ENCODE data around the gene DPEP1.
"Not testable (repeated sequence)": the region's sequence is repeated elsewhere in the genome, so short reads cannot be mapped to it uniquely, and the experiment has no call there.

The DPEP1 gene

DNA sequence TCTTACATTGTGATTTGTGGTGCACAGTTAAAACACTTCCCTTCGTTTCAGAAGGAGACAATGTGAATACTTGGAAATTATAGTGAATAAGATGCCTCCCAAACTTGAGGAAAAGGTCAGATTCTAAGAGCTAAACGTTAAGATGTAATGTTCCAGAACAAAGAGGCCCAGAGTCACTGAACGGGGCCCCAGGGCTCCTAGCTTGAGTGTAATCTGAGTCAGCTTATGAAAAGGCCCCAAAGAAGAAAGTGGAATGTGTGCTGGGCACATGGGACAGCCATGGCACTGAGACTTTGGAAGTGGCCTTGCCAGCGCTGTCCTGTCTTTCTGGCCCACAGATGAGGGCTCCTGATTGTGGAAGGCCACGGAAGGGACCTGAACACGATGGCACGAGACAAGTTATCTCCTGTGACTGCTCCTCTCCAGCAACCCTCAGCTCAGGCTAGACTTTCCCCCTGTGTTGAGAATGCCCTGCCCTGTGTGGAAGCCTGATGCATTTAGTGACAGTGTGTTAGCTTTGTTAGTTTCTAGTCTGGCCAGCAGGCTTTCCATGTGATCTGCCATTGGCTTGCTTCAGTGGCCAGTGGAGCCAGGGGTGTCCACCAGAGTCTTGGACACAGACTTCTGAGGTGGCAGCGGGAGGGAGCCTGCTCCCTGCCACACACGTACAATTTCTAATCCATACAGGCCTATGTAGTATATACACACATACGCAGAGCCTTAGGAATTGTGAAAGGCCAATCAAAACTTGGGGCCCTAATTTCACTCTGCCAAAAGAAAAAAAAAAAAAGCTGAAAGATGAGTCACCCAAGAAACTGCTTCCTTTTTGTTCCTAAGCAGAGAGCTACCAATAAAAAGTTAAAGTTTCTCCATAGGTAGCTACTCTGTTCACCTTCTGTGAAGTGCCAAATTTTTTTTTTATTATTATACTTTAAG, 57.3 kb downstream of the DPEP1 start:
- H3K4me3 ChIP-seq (ENCODE audit: low read depth, low read length) = no peak overlapping the region
- H3K27me3 ChIP-seq (ENCODE audit: insufficient read depth, low read length) = no peaks in the 10 kb centered on the region
- no peaks in the 10 kb centered on the region for H3K79me2 ChIP-seq (ENCODE audit: control insufficient read depth, insufficient read depth, low read length, unreplicated experiment)
- H2AFZ ChIP-seq (ENCODE audit: low read length, unreplicated experiment) = no peak overlapping the region
- no peak overlapping the region for H3K27ac ChIP-seq (ENCODE audit: low read depth, low read length)
- peaks cover 12% of the 10 kb centered on the region for H3K4me1 ChIP-seq (ENCODE audit: control insufficient read depth, insufficient read depth, low read length, unreplicated experiment)
- 0 out of 2 replicates have a peak, but pooled peaks cover 3% of the 10 kb centered on the region for H3K36me3 ChIP-seq (ENCODE audit: insufficient read depth, low read length)

DNA sequence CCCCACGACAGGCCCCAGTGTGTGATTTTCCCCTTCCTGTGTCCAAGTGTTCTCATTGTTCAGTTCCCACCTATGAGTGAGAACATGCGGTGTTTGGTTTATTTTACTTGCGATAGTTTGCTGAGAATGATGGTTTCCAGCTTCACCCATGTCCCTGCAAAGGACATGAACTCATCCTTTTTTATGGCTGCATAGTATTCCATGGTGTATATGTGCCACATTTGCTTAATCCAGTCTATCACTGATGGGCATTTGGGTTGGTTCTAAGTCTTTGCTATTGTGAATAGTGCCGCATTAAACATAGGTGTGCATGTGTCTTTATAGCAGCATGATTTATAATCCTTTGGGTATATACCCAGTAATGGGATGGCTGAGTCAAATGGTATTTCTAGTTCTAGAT, 58.1 kb downstream of the DPEP1 start:
- H3K79me2 ChIP-seq (ENCODE audit: control insufficient read depth, insufficient read depth, low read length, unreplicated experiment); H3K27ac ChIP-seq (ENCODE audit: low read depth, low read length); H2AFZ ChIP-seq (ENCODE audit: low read length, unreplicated experiment); H3K4me3 ChIP-seq (ENCODE audit: low read depth, low read length); H3K36me3 ChIP-seq (ENCODE audit: insufficient read depth, low read length); H3K27me3 ChIP-seq (ENCODE audit: insufficient read depth, low read length): not testable (repeated sequence)
- peaks cover 12% of the 10 kb centered on the region for H3K4me1 ChIP-seq (ENCODE audit: control insufficient read depth, insufficient read depth, low read length, unreplicated experiment)

DNA sequence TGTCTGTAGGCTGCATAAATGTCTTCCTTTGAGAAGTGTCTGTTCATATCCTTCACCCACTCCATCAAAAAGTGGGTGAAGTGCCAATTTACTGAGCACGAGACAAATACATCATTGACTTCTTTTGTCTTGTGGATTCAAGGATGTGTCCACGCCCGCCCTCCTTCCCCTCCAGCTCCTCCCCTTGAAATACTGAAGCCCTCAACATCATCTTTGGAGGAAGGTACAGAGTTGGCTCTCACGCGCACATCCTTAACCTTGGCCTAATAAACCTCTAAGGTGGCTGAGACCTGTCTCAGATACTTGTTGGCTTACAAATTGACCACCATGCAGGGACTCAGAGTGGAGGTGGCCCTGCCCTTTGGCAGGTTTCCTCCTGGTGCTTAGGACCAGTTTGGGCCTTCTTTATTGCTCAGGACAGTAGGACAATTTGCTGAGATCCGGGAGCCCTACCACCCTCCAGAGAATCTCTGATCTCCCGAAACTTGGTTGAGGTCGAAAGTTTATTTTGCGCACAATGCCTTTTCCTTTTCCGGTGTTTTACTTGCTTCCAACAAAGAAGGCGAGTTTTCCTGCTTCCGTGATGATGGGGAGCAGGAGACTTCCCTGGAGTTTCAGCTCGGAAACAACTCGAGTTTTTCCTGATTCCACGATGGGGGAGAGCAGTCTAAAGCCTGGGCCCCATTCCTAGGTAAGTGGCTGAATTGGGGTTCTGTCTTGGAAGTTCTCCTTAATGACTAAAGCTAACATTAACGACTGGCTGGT, 58.9 kb downstream of the DPEP1 start:
- H3K27me3 ChIP-seq (ENCODE audit: insufficient read depth, low read length) = no peaks in the 10 kb centered on the region
- H3K36me3 ChIP-seq (ENCODE audit: insufficient read depth, low read length) = peaks cover 8% of the 10 kb centered on the region
- no peaks in the 10 kb centered on the region for H3K79me2 ChIP-seq (ENCODE audit: control insufficient read depth, insufficient read depth, low read length, unreplicated experiment)
- H3K27ac ChIP-seq (ENCODE audit: low read depth, low read length) = no peak overlapping the region
- H3K4me1 ChIP-seq (ENCODE audit: control insufficient read depth, insufficient read depth, low read length, unreplicated experiment) = peaks cover 12% of the 10 kb centered on the region
- H2AFZ ChIP-seq (ENCODE audit: low read length, unreplicated experiment) = no peak overlapping the region
- no peak overlapping the region for H3K4me3 ChIP-seq (ENCODE audit: low read depth, low read length)

DNA sequence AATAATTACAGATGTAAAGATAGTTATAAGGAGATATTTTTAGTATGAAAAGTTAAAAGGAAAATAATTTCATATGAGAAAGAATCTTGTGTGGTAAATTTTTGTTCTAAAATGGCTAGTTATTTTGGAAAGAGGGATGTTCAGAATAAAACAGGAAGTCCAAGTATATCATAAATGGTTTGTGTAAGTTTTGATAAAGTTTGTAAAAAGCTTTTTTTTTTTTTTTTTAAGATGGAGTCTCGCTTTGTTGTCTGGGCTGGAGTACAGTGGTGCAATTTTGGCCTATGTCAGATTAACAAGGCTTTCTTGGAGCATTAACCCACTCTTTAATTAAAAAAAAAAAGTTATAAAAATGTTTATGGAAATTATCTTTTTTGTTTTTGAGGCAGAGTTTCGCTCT, 64.8 kb downstream of the DPEP1 start:
- Histone ChIP-seq H2AFZ (ENCODE audit: low read length, unreplicated experiment) (no peak overlapping the region), H3K4me3 (ENCODE audit: low read depth, low read length) (no peak overlapping the region), H3K36me3 (ENCODE audit: insufficient read depth, low read length) (peaks cover 17% of the 10 kb centered on the region), H3K79me2 (ENCODE audit: control insufficient read depth, insufficient read depth, low read length, unreplicated experiment) (no peaks in the 10 kb centered on the region), H3K4me1 (ENCODE audit: control insufficient read depth, insufficient read depth, low read length, unreplicated experiment) (no peaks in the 10 kb centered on the region), H3K27me3 (ENCODE audit: insufficient read depth, low read length) (no peaks in the 10 kb centered on the region), H3K27ac (ENCODE audit: low read depth, low read length) (no peak overlapping the region)

DNA sequence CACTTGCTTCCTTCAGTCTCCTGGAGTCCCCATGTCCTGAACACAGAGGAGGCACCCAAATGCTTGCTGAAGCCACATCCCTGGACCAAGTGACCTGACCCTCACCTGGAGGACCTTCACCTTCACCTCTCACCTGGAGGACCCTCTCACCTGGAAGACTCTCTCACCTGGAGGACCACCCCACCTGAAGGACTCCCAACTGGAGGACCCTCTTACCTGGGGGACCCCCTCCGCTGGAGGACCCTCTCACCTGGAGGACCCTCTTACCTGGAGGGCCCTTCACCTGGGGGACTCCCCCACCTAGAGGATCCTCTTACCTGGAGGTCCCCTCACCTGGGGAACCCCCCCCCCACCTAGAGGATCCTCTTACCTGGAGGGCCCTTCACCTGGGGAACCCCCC, 72.5 kb downstream of the DPEP1 start:
- Histone ChIP-seq H2AFZ (ENCODE audit: low read length, unreplicated experiment) (no peak overlapping the region), H3K27ac (ENCODE audit: low read depth, low read length) (no peak overlapping the region), H3K4me1 (ENCODE audit: control insufficient read depth, insufficient read depth, low read length, unreplicated experiment) (no peaks in the 10 kb centered on the region), H3K27me3 (ENCODE audit: insufficient read depth, low read length) (no peaks in the 10 kb centered on the region), H3K4me3 (ENCODE audit: low read depth, low read length) (no peak overlapping the region), H3K79me2 (ENCODE audit: control insufficient read depth, insufficient read depth, low read length, unreplicated experiment) (peaks cover 23% of the 10 kb centered on the region), H3K36me3 (ENCODE audit: insufficient read depth, low read length) (peaks cover 14% of the 10 kb centered on the region; the same call in 1 of the 2 replicates)

DNA sequence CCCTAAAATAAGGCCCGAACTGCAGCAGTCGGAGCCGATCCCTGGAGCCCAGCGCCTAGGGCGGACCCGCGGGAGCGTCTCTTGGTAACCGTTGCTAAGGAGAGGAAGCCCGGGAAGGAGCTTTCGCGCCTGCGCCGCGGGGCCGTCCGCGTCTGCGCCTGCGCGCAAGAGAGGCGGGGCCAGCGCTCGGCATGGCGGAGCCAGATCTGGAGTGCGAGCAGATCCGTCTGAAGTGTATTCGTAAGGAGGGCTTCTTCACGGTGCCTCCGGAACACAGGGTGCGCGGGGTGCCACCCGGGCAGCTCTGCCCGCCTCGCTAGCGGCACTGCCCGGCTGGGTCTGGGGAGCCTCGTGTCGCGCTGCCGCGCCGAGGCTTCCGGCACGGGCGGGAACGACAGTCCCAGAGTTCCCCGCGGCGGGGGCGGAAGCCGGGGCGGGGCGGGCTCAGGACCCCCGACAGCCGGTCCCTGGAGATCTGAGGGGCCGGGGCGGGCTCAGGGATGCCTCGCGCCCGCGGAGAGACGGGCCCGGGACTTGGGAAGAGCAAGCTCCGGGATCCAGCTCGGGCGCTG, 73.2 kb downstream of the DPEP1 start, which contains the start of gene CDK10:
Gene CDK10 (plus strand): TSS at position 170 of the 572 bp plus-strand sequence. CDS start 22 bp downstream, at position 192.
- peak within 1 kb of the TSS; percentile 59 for H2AFZ ChIP-seq (ENCODE audit: low read length, unreplicated experiment)

DNA sequence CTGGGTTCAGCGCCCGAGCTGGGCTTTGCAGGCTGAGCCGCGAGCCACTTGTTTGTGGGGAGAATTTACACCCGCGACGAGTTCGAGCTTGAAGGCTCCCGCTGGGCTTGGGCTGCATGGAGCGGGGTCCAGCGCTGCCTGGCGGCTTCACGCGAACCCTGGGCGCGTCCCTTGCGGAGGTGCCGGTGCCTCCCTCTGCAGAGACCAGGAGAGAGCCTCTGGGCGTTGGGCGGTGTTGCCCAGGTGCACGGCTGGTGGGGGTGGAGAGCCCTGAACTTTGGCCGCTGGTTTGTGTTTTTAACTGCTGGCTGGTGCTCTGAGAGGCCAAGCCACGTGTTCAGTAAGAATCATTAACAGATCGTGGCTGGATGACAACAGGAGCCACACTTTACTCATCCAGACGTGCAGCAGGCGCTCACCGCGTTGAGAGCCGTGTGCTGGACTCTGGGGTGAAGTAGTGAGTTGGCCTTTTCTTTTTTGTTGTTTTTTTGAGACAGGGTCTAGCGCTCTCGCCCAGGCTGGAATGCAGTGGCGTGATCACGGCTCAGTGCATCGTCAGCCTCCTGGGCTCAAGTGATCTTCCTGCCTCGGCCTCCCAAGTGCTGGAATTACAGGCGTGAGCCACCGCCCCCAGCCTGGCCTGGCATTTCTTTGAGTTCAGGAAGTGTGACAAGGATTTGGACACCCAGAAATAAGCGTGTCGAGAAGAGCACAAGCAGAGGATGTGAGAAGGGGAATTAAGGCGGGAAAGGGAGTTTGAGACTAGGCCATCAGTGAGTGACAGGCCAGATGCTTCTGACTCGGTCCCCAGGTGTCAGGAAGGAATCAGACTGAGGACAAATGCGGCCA, 73.9 kb downstream of the DPEP1 start:
- peak overlapping the region; percentile 59 for H2AFZ ChIP-seq (ENCODE audit: low read length, unreplicated experiment)
- peak overlapping the region; percentile 94 for H3K4me3 ChIP-seq (ENCODE audit: low read depth, low read length)
- no peaks in the 10 kb centered on the region for H3K4me1 ChIP-seq (ENCODE audit: control insufficient read depth, insufficient read depth, low read length, unreplicated experiment)
- H3K27ac ChIP-seq (ENCODE audit: low read depth, low read length) = peak overlapping the region; percentile 87
- peaks cover 23% of the 10 kb centered on the region for H3K79me2 ChIP-seq (ENCODE audit: control insufficient read depth, insufficient read depth, low read length, unreplicated experiment)
- peaks cover 16% of the 10 kb centered on the region; the same call in 1 of the 2 replicates for H3K36me3 ChIP-seq (ENCODE audit: insufficient read depth, low read length)
- no peaks in the 10 kb centered on the region for H3K27me3 ChIP-seq (ENCODE audit: insufficient read depth, low read length)

More for the DNA sequence above, 73.2 kb downstream of the DPEP1 start, which contains the start of gene CDK10:
- Histone ChIP-seq H3K27ac (ENCODE audit: low read depth, low read length) (peak within 1 kb of the TSS; percentile 87), H3K27me3 (ENCODE audit: insufficient read depth, low read length) (no peaks in the 10 kb centered on the region), H3K36me3 (ENCODE audit: insufficient read depth, low read length) (peaks cover 18% of the 10 kb centered on the region; the same call in 1 of the 2 replicates), H3K4me3 (ENCODE audit: low read depth, low read length) (peak within 1 kb of the TSS; percentile 94), H3K4me1 (ENCODE audit: control insufficient read depth, insufficient read depth, low read length, unreplicated experiment) (no peaks in the 10 kb centered on the region), H3K79me2 (ENCODE audit: control insufficient read depth, insufficient read depth, low read length, unreplicated experiment) (peaks cover 23% of the 10 kb centered on the region)

Data from ACC112 (cell line).